Measurements from ENCODE around the gene DNAH1. TPM values are rescaled to one million over a fixed set of nuclear protein-coding genes. Genes with fewer than 3 reads are reported as not detected.

The DNAH1 gene
- total and polyA plus RNA-seq, 9 donors: 3.1 to 15.7 (median 7.8) TPM

DNA sequence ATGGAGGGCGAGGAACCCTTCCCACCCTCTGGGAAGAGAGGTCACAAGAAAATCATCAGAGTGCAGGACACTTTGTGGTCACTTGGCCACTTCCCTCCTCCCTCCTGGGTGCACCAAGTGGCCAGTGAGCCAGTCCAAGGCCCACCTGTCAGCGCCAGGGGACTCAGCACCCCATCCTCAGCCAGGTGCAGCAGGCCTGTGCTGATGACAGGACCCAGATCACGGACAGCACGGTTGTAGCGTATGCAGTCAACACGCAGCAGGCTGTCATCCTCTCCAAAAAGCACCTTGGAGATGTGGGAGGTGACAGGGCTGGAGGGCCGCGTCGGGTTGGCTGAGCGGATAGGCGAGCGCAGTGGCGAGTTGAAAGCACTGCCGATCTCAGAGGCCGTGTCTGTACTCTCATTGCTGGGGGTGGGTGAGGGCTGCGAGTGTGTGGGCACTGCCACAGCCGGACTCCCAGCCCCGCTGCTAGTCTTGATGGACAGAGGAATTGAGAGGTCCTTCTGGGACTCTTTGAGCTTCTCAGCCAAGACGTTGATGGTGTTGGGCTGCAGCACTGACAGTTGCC, 87.2 kb downstream of the DNAH1 start:
- Histone ChIP-seq H3K4me1 (ENCODE audit: insufficient read depth) (peaks cover 2% of the 10 kb centered on the region), H3K36me3 (no peaks in the 10 kb centered on the region), H3K27ac (no peak overlapping the region), H3K9me3 (no peaks in the 10 kb centered on the region), H3K4me3 (no peak overlapping the region), H3K27me3 (no peaks in the 10 kb centered on the region)
- WGBS, 3 donors: 87 to 92% (median 91%) methylated on average over 19 of the region's 19 CpGs
- peak in 3 of 5 donors; percentile 15 to 32 (median 22) for DNase-seq
- intact Hi-C loops (cut with DNase I): loop anchor here in 1 of 4 donors (10.0 kb wide), 1 partner anchor 119 kb away; the partner anchor contains the start of gene GLYCTK
- TF ChIP-seq POLR2A (IDR thresholded peaks at IDR 0.05) (no peak), EP300 (IDR thresholded peaks at IDR 0.05) (no peak), CTCF (IDR thresholded peaks at IDR 0.05) (no peak)

- intact Hi-C loops (cut with DNase I): loop anchor here in 1 of 4 donors (10.0 kb wide), 1 partner anchor 119 kb away; the partner anchor contains the start of gene GLYCTK
- H3K27ac ChIP-seq: no peak overlapping the region
- H3K4me1 ChIP-seq (ENCODE audit: insufficient read depth): peaks cover under 1% of the 10 kb centered on the region
- no peaks in the 10 kb centered on the region for H3K36me3 ChIP-seq
- WGBS, 3 donors: 82 to 95% (median 83%) methylated on average over 3 of the region's 3 CpGs
- H3K4me3 ChIP-seq: no peak overlapping the region
- TF ChIP-seq CTCF (IDR thresholded peaks at IDR 0.05) (no peak), POLR2A (IDR thresholded peaks at IDR 0.05) (no peak), EP300 (IDR thresholded peaks at IDR 0.05) (no peak)
- peak in 3 of 5 donors; percentile 23 to 44 (median 34) for DNase-seq
- no peaks in the 10 kb centered on the region for H3K27me3 ChIP-seq
- H3K9me3 ChIP-seq: no peaks in the 10 kb centered on the region
Observed at GRCh38 chr3:52403955-52404354, 87.8 kb downstream of the DNAH1 start.

GRCh38 chr3:52404391-52404790, 88.3 kb downstream of the DNAH1 start:
- intact Hi-C loops (cut with DNase I): loop anchor here in 1 of 4 donors (10.0 kb wide), 1 partner anchor 120 kb away; the partner anchor contains the start of gene GLYCTK
- Histone ChIP-seq H3K27me3 (no peaks in the 10 kb centered on the region), H3K36me3 (no peaks in the 10 kb centered on the region), H3K9me3 (no peaks in the 10 kb centered on the region), H3K4me1 (ENCODE audit: insufficient read depth) (peaks cover 3% of the 10 kb centered on the region), H3K4me3 (no peak overlapping the region), H3K27ac (no peak overlapping the region)
- TF ChIP-seq CTCF (IDR thresholded peaks at IDR 0.05) (no peak), POLR2A (IDR thresholded peaks at IDR 0.05) (no peak), EP300 (IDR thresholded peaks at IDR 0.05) (no peak)
- WGBS, 3 donors: 63 to 82% (median 69%) methylated on average over 10 of the region's 10 CpGs
- peak in 2 of 5 donors; percentile 15 to 26 for DNase-seq

DNA sequence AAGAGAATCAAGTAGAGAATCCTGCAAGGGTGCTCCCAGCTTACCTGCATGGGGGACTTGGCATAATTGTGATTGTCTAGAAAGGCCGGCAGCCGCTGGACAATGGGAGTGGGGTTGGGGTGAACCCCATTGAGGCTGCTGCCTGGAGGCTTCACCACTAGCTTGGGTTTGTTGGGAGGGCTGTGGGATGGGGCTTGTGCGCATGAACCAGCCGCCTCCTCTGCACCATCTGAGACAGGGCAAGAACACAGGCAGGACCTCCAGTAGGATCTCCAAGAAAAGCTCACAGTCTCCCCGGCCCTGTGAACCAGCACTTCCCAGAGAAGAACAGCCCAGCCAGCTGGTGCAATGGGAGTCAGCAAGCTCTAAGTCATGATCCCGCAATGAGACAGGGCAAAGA, 88.9 kb downstream of the DNAH1 start:
- H3K27me3 ChIP-seq: no peaks in the 10 kb centered on the region
- intact Hi-C loops (cut with DNase I): loop anchor here in 1 of 4 donors (10.0 kb wide), 1 partner anchor 120 kb away; the partner anchor contains the start of gene GLYCTK
- WGBS, 3 donors: 82 to 93% (median 92%) methylated on average over 6 of the region's 6 CpGs
- no peaks in the 10 kb centered on the region for H3K9me3 ChIP-seq
- H3K4me1 ChIP-seq (ENCODE audit: insufficient read depth): peaks cover 3% of the 10 kb centered on the region
- H3K36me3 ChIP-seq: no peaks in the 10 kb centered on the region
- no peak overlapping the region for H3K27ac ChIP-seq
- peak in 3 of 5 donors; percentile 9 to 31 (median 13) for DNase-seq
- TF ChIP-seq POLR2A (IDR thresholded peaks at IDR 0.05): no peak
- TF ChIP-seq CTCF (IDR thresholded peaks at IDR 0.05): no peak
- TF ChIP-seq EP300 (IDR thresholded peaks at IDR 0.05): no peak
- H3K4me3 ChIP-seq: no peak overlapping the region
